Renal pelvis (tissue), 4 donors: ENCODE results near the gene DPYSL4. TPM values are rescaled to one million over a fixed set of nuclear protein-coding genes. Genes with fewer than 3 reads are reported as not detected.

Experiments used
- DNase-seq: peaks from one replicate; pipeline ENCODE4 v3.0.0-alpha.2; 2013
- polyA plus RNA-seq, 3 donors: library from polyadenylated mRNA; unstranded; fragments of 120-200 nt; gene quantifications; one replicate each; pipeline ENCODE4 v1.2.1, GENCODE V29; 2013; ENCODE audit not compliant: insufficient read length in 3 of 3

DPYSL4 gene
- polyA plus RNA-seq, 3 donors, result 15.4 to 22.3 (median 18.3) TPM

- DNase-seq, result no peak
These were observed 38.5 kb downstream of the DPYSL4 start for GRCh38 chr10:132225073-132225848.

- DNase-seq, result no peak
These were observed 39.1 kb downstream of the DPYSL4 start for GRCh38 chr10:132225849-132226205.

- no peak for DNase-seq
These were observed 40.0 kb downstream of the DPYSL4 start for GRCh38 chr10:132226586-132227405.

GRCh38 chr10:132227851-132228390, 41.2 kb downstream of the DPYSL4 start:
- no peak for DNase-seq

- DNase-seq, result no peak
These were observed 41.9 kb downstream of the DPYSL4 start for GRCh38 chr10:132228616-132229015.

- no peak for DNase-seq
These were observed 42.3 kb downstream of the DPYSL4 start for GRCh38 chr10:132229096-132229495.

GRCh38 chr10:132229834-132230556, 43.2 kb downstream of the DPYSL4 start:
- DNase-seq, result no peak

GRCh38 chr10:132230557-132231210, 43.9 kb downstream of the DPYSL4 start:
- no peak for DNase-seq

- DNase-seq, result no peak
These were observed 44.9 kb downstream of the DPYSL4 start for GRCh38 chr10:132231656-132232022.

- DNase-seq, result no peak
These were observed 45.5 kb downstream of the DPYSL4 start for GRCh38 chr10:132232023-132232951.

- no peak for DNase-seq
These were observed 46.2 kb downstream of the DPYSL4 start for GRCh38 chr10:132232981-132233380.

- no peak for DNase-seq
These were observed 46.8 kb downstream of the DPYSL4 start for GRCh38 chr10:132233501-132234085.

- DNase-seq, result no peak
These were observed 48.1 kb downstream of the DPYSL4 start for GRCh38 chr10:132234860-132235259.

- no peak for DNase-seq
These were observed 49.4 kb downstream of the DPYSL4 start for GRCh38 chr10:132236161-132236560.

GRCh38 chr10:132236881-132237280, 50.1 kb downstream of the DPYSL4 start:
- no peak for DNase-seq

- no peak for DNase-seq
These were observed 50.6 kb downstream of the DPYSL4 start for GRCh38 chr10:132237396-132237795.

- DNase-seq, result no peak
These were observed 51.1 kb downstream of the DPYSL4 start for GRCh38 chr10:132237871-132238270.

- DNase-seq, result no peak
These were observed 51.8 kb downstream of the DPYSL4 start for GRCh38 chr10:132238371-132239125.
